NCI-H345 treated with DMSO at 0.1 percent for 48 hours (cell line): Measurements from ENCODE around the gene CRIM1.
A peak's percentile ranks its signal among the peaks of the same experiment; 100 is the strongest.
"Not testable (repeated sequence)": the region's sequence is repeated elsewhere in the genome, so short reads cannot be mapped to it uniquely, and the experiment has no call there.

Experiments
- DNase-seq: peaks from one replicate; lab custom pipeline; 2025; ENCODE audit not compliant: unreplicated experiment; lab: John Stamatoyannopoulos, UW

CRIM1 gene

DNA sequence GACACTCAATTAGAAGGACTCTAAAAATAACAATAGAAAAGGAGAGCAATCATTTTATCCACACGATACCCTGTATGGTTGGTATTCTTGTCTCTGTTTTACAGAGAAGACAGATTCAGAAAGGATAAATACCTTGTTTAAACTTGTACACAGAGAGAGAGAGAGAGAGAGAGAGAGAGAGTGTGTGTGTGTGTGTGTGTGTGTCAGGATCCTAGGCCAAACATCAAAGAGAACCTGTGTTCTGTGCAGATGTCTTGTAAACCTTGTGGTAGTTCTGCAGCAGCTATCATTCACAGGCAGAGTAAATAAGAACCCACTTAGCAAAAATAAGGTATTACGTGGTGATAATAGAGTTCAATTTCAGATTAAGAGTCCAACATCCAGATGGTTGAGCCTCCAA is 4.3 kb upstream of the CRIM1 start:
- DNase-seq, result no peak

DNA sequence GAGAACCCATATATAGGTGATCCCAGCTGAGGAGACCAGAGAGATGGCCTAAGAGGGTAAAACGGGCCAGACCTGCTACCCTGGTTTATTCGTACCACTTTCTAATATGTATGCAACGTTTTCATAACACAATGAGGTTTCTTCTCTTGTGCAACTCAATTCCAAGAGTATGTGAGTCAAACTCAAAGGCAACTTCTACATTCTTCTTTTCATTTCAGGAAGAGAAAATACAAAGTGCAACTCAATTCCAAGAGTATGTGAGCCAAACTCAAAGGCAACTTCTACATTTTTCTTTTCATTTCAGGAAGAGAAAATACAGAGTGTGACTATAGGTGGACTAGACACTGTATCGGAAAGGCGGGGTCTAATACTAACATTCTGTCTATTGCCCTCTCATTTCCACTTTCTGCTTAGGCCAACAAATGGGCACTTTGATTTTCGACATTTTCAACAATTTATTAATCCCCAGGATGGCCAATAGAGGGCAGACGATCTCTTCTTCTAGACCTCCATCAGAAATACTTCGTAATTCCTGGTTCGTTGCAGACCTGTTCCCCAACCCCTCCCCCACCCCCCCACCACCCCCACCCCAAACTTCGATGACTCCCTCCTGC is 3.7 kb upstream of the CRIM1 start:
- DNase-seq, result peak; percentile 25

GRCh38 chr2:36352701-36353100 is 2.9 kb upstream of the CRIM1 start:
- DNase-seq, result no peak

- no peak for DNase-seq
Measured at GRCh38 chr2:36354811-36355150, 797 bp upstream of the CRIM1 start.

GRCh38 chr2:36355890-36356297 is 316 bp downstream of the CRIM1 start:
- no peak for DNase-seq

DNA sequence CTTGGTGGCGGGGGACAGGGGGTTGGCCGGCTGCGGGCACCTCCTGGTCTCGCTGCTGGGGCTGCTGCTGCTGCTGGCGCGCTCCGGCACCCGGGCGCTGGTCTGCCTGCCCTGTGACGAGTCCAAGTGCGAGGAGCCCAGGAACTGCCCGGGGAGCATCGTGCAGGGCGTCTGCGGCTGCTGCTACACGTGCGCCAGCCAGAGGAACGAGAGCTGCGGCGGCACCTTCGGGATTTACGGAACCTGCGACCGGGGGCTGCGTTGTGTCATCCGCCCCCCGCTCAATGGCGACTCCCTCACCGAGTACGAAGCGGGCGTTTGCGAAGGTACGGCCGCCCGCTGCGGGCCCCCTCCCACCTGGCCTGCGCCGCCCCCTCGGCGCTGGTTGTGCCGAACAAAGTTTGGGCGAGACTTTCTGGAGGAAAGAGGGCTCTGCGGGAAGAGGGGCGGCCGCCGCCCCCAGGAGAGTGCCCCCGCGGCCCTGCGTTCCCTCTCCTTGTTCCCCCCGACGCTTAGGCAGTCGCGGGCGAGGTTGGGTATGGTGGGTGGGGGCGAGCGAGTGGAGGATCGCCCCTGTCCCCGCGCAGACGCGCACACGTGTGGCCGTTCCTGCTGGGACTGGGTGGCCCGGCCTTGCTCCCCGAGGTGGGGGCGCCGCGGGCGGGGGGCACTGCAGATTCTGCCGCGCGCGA is 866 bp downstream of the CRIM1 start:
- no peak for DNase-seq

DNA sequence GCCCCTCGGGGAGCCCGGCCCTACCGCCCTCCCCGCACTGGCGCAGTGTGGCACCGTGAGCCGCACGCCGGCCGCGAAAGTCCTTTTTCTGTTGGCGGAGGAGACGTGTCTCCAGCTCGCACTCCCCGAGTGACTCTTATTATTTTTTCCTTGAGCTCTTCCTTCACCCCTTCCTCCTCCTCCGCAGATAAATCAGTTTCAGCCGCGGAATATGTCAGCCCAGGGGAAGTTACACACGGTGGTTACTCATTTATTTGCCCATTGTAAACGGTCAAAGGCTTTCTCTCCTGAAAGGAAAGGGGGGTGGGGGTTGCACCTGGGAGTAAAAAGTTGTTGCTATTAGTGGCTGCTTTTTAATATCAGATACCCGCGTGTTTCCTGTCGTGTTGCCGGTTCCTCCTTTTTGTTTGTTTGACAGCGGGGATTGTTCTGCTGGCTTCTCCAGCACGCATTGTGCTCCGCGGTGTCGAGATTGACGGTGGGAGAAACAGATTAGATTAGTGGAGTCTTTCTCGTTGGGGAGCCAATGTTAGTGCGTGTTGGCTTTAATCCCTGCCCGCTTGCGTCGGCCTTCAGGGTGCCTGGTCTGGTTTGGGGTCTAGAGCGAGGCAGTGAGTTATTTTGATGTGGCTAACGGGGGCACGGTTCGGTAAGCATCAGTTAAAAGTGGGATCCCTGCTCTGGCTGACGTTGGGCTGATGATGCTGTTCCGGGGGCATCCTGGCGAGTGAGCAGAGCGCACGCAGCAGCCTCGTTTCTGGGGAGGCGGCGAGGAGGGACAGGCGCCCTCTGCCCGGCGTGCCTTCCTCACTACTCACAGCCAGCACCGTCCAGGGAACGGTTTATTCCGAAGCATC is 1.6 kb downstream of the CRIM1 start:
- DNase-seq, result no peak

GRCh38 chr2:36357847-36358659 is 2.5 kb downstream of the CRIM1 start:
- DNase-seq, result no peak

DNA sequence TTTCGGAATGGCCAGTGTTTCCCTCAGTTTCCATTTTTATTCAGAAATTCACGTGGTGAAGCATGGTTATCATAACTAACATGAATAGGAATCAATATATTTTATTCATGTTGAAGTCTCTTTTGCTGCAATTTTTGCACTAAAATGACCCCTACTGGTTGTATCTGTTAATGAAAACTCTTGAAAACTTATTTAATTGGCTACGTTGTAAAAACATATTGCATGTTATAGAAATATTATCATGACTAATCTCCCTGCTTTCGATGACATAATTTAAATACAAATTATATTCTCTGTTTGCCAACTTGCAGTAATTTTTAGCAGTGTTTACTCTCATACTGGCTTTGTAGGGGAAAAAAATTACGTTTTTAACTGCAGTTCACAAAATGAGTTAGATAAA is 3.5 kb downstream of the CRIM1 start:
- DNase-seq, result no peak

GRCh38 chr2:36360063-36360462 is 4.5 kb downstream of the CRIM1 start:
- DNase-seq, result no peak

DNA sequence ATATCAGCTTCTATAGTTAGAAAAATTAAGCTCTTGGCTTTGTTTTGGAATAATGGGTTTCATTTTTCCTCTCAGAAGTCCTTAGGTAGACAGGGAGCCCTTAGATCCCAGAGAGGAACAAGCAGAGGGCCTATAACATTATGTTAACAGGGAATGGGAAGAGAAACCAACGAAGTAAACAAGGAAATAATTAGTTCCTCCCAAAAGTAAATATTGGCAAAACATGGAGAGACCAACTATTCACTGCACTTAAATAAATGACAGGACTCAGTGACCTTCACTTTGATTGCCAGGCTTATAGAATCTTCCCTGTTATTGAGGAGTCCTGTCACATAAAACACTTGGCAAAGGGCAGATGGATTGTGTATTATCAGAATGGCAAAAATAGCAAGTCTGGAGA is 5.3 kb downstream of the CRIM1 start:
- no peak for DNase-seq

DNA sequence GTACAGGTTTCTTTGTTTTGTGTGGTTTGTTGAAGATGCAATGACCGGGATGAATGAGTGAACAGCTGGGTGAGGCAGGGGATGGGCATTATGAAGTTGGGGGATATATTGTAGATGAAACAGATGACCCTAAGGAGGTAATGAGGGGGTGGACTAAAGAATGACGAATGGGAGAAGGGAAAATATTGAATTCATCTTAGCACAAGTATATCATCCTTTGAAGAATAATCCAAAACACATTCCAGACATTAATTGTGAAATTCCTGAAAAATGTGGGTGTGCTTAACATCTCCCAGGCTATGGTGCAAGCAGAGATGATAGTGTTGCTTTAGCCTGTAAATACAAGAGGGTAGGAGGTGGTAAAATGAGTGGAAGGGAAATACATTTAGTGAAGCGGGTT is 5.8 kb downstream of the CRIM1 start:
- no peak for DNase-seq

- no peak for DNase-seq
Measured at GRCh38 chr2:36362291-36362690, 6.7 kb downstream of the CRIM1 start.

DNA sequence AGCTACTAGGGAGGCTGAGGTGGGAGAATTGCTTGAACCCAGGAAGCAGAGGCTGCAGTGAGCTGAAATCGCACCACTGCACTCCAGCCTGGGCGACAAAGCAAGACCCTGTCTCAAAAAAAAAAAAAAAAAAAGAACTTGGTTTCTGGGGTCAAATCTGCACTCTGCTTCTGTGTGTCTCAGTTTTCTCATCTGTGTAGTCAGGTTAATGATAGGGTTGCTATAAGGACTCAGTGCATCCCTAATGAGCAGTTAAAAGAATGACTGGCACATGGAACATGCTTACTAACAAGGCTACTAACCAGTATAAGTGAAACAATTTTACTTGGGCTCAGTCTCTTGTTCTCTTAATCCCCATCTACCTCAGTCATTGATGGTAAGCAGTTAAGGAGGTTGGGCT is 7.5 kb downstream of the CRIM1 start:
- not testable (repeated sequence) for DNase-seq

GRCh38 chr2:36366491-36367120 is 11.0 kb downstream of the CRIM1 start:
- DNase-seq, result no peak

DNA sequence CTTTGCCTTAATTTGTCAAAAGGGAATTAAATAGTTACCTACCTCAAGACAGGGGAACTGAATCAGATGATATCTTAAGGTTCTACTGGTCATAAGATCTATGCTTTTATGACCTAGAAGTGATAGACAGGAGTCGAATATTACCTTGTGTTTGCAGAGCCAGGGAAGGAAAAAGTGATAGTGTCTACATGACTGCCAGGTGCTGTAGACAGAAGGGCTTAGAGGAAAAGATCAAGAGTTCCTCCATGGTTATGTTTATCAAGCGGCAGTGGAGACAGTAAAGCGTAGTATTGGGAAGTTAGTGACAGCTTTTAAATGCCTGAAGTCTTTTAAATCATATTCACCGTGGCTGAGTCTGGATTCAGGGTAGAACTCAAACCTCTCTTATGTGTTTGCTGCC is 11.9 kb downstream of the CRIM1 start:
- DNase-seq, result no peak

DNA sequence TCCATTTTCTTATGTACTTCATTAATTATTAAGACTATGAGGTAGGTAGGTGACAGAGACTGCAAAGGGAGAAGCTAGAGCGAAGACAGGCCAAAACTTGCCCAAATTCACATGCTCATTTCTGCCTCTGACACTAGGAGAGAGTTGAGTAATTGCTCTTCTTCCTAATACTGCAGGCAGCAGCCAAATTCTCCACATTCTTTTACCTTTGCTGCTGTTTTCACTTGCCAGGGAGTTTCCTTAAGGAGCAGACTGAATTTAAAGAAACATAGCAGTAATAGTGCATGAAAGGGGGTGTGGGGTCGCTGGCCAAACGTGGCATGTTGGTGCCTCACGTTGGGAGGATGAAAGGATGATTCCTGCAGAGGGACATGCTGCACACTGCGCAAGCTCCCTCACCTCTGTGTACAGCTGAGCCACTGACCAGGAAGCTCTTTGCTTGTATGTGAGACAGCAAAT is 12.3 kb downstream of the CRIM1 start:
- DNase-seq, result no peak

GRCh38 chr2:36368438-36368837 is 12.9 kb downstream of the CRIM1 start:
- no peak for DNase-seq

- DNase-seq, result no peak
Measured at GRCh38 chr2:36369163-36369562, 13.6 kb downstream of the CRIM1 start.

DNA sequence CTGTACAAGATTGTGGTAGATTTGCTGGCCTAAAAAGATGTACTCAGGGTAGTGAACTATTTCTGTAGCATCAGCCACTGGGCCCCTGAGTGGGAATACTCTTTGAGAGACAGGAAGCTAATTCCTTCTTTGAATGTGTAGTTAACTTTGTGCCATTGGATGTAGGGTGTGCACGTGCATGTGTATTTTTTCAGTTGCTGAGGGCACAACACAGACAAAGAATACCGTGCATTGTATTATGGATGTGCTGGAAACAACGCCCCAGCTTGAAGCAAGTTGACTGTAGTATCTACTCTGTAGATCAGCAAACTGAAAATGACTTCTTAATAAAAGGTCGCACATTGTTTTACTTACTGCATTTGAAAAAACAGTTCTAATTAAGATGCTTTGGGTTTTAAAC is 14.1 kb downstream of the CRIM1 start:
- DNase-seq, result no peak

DNA sequence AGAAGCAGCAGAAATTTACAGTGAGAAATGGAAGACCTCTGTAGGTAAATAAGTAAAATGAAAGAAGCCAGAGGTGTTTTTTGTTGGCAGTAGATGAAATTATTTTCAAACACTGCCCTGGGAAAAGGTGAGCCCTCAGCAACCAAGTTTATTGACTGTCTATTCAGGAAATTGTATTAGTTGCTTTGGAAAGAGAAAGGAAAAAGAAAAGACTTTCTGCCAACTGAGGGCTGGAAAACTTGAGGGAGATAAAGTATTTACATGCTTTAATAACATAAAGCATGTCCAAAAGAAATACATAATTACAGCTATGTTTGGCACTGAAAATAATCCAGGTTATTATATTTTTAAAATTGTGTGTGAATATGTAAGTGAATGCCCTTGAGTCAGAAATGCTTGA is 14.7 kb downstream of the CRIM1 start:
- DNase-seq, result no peak
